H1 (cell line): ENCODE measurements around the gene ADAMTS15. TPM values are rescaled to one million over a fixed set of nuclear protein-coding genes. Genes with fewer than 3 reads are reported as not detected.

Experiments used
- ATF3 ChIP-seq: IDR thresholded peaks from 2 replicates; pipeline ENCODE4 v1.6.1; 2011; ENCODE audit warnings: low read depth, mild to moderate bottlenecking, low read length; ENCODE audit not compliant: insufficient read depth
- CTCF ChIP-seq, 3 experiments: IDR thresholded peaks; 1 replicate in 2 of 3; 2 replicates in 1 of 3; pipeline versions ENCODE4 v1.5.1 to v1.6.1; 2011; ENCODE audit warnings: low read length in 3 of 3, mild to moderate bottlenecking in 3 of 3, inconsistent platforms in 2 of 3, low read depth in 1 of 3, moderate library complexity in 1 of 3; ENCODE audit not compliant: insufficient read depth in 1 of 3; ENCODE audit errors: control extremely low read depth in 1 of 3
- JUND ChIP-seq: IDR thresholded peaks from 2 replicates; pipeline ENCODE4 v1.6.1; 2011; ENCODE audit warnings: mild to moderate bottlenecking, improper control_type of control experiment, low read length
- MAX ChIP-seq: IDR thresholded peaks from 2 replicates; pipeline ENCODE4 v1.6.1; 2012; ENCODE audit warnings: inconsistent platforms
- YY1 ChIP-seq: IDR thresholded peaks from 2 replicates; pipeline ENCODE4 v1.6.1; 2011; ENCODE audit warnings: low read depth, mild to moderate bottlenecking, low read length
- polyA plus RNA-seq, 7 experiments: library from polyadenylated mRNA; depleted of rRNA in 3 of 7; stranded (reverse) in 5 of 7; unstranded in 2 of 7; fragments of >200 nt in 5 of 7; fragments of 200-250 nt in 2 of 7; gene quantifications; 1 replicate in 5 of 7; 2 replicates in 1 of 7; 4 replicates in 1 of 7; pipeline versions ENCODE4 v1.2.1 to v1.2.3, GENCODE V29; 2011 to 2013; ENCODE audit warnings: missing spikeins in 2 of 7, mixed read lengths in 2 of 7
- total RNA-seq: library from RNA; stranded (reverse); fragmentation: NEBNext Ultra II Directional; extraction: Animal tissue kit (Norgen Biotek cat#: 25700); gene quantifications from 2 replicates; pipeline ENCODE4 v1.2.1, GENCODE V29; 2021

Gene ADAMTS15
- total and polyA plus RNA-seq, 2 of the 8 experiments (the other 6 are each of a cell fraction or from before 2014, with no cell fraction given), result 1.7 to 4.7 TPM

GRCh38 chr11:130512662-130513061, 64.2 kb downstream of the ADAMTS15 start (continued):
- TF ChIP-seq CTCF (IDR thresholded peaks at IDR 0.05; ENCODE audit: control extremely low read depth in 1 of 3, insufficient read depth in 1 of 3, low read depth in 1 of 3, low read length in 3 of 3) (no peak), JUND (no peak), YY1 (no peak), ATF3 (no peak), MAX (no peak)
